ENCODE results near the gene IL4R. TPM values are rescaled to one million over a fixed set of nuclear protein-coding genes. Genes with fewer than 3 reads are reported as not detected.

IL4R gene
- total RNA-seq, 2 donors from 2014 or later, result 11.9 to 35.5 TPM

DNA sequence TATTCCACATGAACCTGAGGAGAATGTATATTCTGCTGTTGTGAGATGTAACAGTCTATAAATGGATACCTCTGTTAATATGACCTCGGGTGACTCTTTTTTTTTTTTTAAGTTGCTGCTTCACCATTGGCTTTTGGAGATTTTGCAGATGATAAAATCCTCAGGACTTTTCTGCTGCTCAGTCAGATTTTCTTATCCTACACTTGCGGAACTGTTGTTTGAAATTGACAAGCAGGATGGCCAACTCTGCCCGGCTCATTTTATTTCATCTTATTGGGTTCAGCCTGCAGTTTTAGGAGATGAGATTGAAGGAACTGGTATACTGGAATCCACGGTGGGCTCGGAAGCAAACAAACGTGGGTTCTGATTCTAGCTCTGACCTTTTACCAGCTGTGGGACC, 19.3 kb downstream of the IL4R start:
- Histone ChIP-seq H3K4me3 (no peak overlapping the region), H3K27ac (peak overlapping the region in 1 of 2 donors; percentile 41), H3K36me3 (peaks cover 19% of the 10 kb centered on the region), H3K27me3 (no peaks in the 10 kb centered on the region), H3K9me3 (no peaks in the 10 kb centered on the region), H3K4me1 (peaks cover 0 to 33% of the 10 kb centered on the region in 2 donors)
- TF ChIP-seq CTCF (IDR thresholded peaks at IDR 0.05), result no peak
- no peak for DNase-seq (ENCODE audit: low spot score)

DNA sequence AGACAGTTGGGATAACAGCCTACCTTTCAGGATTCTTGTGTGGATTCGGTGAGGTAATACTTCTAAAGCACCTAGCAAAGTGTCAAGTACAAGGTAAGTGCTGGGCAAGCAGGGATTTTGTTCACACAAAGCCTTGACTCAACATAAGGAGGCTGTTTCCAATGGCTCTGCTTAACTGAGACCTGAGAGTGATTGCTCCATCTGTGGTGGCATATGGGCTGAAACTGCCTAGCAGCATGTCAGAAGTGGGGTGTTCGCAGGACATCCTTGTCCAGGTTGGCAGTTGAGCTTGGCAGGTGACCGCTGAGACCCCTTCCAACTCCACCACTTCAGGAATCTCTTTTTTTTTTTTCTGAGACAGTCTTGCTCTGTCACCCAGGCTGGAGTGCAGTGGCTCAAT, 19.8 kb downstream of the IL4R start:
- DNase-seq (ENCODE audit: low spot score), result no peak
- Histone ChIP-seq H3K36me3 (peaks cover 22% of the 10 kb centered on the region), H3K27ac (peak overlapping the region in 1 of 2 donors; percentile 41), H3K27me3 (no peaks in the 10 kb centered on the region), H3K4me3 (no peak overlapping the region), H3K9me3 (no peaks in the 10 kb centered on the region), H3K4me1 (peaks cover 0 to 33% of the 10 kb centered on the region in 2 donors)
- TF ChIP-seq CTCF (IDR thresholded peaks at IDR 0.05), result no peak

GRCh38 chr16:27334192-27334764, 20.5 kb downstream of the IL4R start:
- H3K27ac ChIP-seq, result no peak overlapping the region
- no peak overlapping the region for H3K4me3 ChIP-seq

GRCh38 chr16:27334838-27335237, 21.1 kb downstream of the IL4R start:
- H3K27me3 ChIP-seq, result no peaks in the 10 kb centered on the region
- H3K27ac ChIP-seq, result no peak overlapping the region
- no peaks in the 10 kb centered on the region for H3K9me3 ChIP-seq
- peaks cover 0 to 20% of the 10 kb centered on the region in 2 donors for H3K4me1 ChIP-seq
- TF ChIP-seq CTCF (IDR thresholded peaks at IDR 0.05), result no peak
- H3K36me3 ChIP-seq, result peaks cover 29% of the 10 kb centered on the region
- H3K4me3 ChIP-seq, result no peak overlapping the region
- no peak for DNase-seq (ENCODE audit: low spot score)

More at GRCh38 chr16:27334192-27334764, 20.5 kb downstream of the IL4R start:
- no peaks in the 10 kb centered on the region for H3K9me3 ChIP-seq
- H3K4me1 ChIP-seq, result peaks cover 0 to 26% of the 10 kb centered on the region in 2 donors
- H3K27me3 ChIP-seq, result no peaks in the 10 kb centered on the region
- peaks cover 29% of the 10 kb centered on the region for H3K36me3 ChIP-seq
- TF ChIP-seq CTCF (IDR thresholded peaks at IDR 0.05), result no peak
- no peak for DNase-seq (ENCODE audit: low spot score)

DNA sequence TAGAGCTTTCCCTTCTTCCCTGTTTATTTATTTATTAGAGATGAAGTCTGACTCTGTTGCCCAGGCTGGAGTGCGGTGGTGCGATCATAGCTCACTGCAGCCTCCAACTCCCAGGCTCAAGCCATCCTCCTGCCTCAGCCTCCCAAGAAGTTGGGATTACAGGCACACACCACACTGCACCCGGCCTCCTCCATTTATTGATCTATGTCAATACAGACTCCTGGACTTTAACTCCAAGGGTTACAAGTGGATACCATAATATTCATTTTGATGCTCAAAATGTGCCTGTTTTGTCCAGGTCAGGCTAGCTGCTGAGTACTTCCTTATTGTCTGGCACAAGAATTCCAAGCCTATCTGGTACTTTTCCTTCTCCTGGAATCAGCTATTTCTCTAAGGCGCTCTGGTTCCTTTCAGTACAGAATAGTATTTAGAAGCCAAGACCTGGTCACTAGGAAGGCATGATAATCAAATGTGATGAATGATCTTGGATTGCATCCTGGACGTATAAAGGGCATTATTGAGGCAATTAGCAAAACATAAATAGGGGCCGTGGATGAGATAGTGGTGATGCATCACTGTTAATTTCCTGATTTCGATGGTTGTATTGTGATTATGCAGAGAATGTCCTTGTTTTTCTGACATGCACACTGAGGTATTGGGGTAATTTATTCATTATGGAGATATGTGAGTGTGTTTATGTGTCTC, 21.7 kb downstream of the IL4R start:
- H3K9me3 ChIP-seq, result no peaks in the 10 kb centered on the region
- H3K27ac ChIP-seq, result no peak overlapping the region
- no peaks in the 10 kb centered on the region for H3K27me3 ChIP-seq
- no peak for TF ChIP-seq CTCF (IDR thresholded peaks at IDR 0.05)
- H3K4me3 ChIP-seq, result no peak overlapping the region
- peaks cover 0 to 15% of the 10 kb centered on the region in 2 donors for H3K4me1 ChIP-seq
- H3K36me3 ChIP-seq, result peaks cover 29% of the 10 kb centered on the region
- DNase-seq (ENCODE audit: low spot score), result no peak

Data from right atrium auricular region (tissue), 2 donors.